HCEC 1CT (cell line): ENCODE data around the gene KIF22.

Experiments
- DNase-seq: peaks from one replicate; pipeline ENCODE4 v3.0.0-alpha.2; 2017

KIF22 gene

GRCh38 chr16:29804455-29805231, 14.1 kb downstream of the KIF22 start:
- peak; percentile 55 for DNase-seq

GRCh38 chr16:29805232-29806098, 14.9 kb downstream of the KIF22 start:
- DNase-seq = peak; percentile 97

DNA sequence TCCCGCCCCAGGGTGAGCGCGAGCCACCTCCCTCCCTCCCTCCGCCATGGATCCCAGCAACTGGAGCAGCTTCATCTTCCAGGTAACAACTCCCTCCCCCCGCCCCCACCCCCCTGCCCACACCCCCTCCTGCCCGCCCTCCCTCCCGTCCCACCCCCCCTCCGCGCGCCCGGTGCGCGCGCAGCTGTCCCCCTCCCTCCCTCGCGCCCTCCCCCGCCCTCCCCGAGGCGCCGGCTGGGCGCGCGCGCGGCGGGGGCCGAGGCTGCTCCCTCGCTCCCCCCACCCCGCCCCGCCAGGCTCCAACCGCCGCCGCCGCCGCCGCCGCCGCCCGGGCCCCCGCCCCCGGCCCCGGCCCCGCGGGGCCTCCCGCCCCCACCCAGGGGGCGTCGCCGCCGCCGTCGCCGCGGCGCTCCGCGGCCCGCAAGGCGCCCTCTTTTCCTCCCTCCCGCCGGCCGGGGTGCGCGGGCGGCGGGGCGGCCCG, 15.6 kb downstream of the KIF22 start, which contains the start of gene MAZ:
Gene MAZ (plus strand): TSS at position 431 of the 481 bp plus-strand sequence. CDS start 173 bp downstream, outside the sequence.
- no peak for DNase-seq

DNA sequence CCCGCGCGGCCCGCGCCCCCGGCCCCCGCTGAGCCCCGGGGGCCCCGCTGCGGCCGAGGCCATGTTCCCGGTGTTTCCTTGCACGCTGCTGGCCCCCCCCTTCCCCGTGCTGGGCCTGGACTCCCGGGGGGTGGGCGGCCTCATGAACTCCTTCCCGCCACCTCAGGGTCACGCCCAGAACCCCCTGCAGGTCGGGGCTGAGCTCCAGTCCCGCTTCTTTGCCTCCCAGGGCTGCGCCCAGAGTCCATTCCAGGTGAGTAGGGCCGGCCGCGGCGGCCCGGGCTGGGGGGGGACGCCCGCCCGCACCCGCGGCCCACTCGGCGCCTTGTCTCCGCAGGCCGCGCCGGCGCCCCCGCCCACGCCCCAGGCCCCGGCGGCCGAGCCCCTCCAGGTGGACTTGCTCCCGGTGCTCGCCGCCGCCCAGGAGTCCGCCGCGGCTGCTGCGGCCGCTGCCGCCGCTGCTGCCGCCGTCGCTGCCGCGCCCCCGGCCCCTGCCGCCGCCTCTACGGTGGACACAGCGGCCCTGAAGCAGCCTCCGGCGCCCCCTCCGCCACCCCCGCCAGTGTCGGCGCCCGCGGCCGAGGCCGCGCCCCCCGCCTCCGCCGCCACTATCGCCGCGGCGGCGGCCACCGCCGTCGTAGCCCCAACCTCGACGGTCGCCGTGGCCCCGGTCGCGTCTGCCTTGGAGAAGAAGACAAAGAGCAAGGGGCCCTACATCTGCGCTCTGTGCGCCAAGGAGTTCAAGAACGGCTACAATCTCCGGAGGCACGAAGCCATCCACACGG, 16.3 kb downstream of the KIF22 start:
- peak; percentile 57 for DNase-seq

DNA sequence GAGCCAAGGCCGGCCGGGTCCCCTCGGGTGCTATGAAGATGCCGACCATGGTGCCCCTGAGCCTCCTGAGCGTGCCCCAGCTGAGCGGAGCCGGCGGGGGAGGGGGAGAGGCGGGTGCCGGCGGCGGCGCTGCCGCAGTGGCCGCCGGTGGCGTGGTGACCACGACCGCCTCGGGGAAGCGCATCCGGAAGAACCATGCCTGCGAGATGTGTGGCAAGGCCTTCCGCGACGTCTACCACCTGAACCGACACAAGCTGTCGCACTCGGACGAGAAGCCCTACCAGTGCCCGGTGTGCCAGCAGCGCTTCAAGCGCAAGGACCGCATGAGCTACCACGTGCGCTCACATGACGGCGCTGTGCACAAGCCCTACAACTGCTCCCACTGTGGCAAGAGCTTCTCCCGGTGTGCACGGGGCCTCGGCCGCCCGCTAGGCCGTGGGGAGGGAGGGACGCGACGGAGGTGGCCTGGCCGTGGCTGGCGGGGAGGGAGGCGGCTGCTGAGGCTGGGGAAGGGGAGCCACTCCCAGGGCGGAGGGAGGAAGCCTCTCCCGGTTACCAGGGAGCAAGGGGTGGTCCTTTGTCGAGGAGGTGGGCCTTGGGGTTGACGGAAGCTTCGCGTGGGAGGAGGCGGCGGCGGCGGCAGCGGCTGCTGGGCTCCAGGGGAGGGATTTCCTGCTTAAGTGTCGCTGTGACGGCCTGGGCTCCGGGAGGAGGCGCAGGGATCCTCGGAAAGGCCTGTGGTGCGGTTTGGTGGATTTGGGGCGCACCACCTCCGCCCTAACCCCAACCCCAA, 17.1 kb downstream of the KIF22 start:
- peak; percentile 89 for DNase-seq

DNA sequence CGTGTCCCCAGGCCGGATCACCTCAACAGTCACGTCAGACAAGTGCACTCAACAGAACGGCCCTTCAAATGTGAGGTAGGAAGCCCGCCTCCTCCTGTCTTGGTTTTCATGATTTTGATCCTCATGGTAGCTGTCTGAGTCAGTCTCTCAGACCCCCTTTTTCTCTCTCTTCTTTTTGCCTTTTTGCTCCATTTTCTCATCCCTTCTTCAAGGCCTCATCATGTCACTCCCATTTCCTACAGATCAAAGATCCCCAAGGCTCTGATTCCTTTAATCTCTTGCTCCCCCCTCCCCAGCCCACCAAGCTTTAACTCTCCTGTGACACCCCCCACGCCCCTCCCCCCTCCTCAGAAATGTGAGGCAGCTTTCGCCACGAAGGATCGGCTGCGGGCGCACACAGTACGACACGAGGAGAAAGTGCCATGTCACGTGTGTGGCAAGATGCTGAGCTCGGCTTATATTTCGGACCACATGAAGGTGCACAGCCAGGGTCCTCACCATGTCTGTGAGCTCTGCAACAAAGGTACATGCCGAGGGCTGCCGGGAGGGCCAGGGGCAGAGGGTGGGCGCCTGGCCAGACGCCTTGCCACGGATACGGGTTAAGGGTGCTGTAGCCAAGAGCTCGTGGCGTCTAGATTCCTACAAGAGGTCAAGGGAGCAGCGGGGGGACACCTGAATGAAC, 17.8 kb downstream of the KIF22 start:
- DNase-seq = no peak

GRCh38 chr16:29809031-29809747, 18.6 kb downstream of the KIF22 start:
- no peak for DNase-seq

- DNase-seq = no peak
Observed at GRCh38 chr16:29809850-29810698, 19.5 kb downstream of the KIF22 start.

GRCh38 chr16:29810699-29811169, 20.2 kb downstream of the KIF22 start:
- no peak for DNase-seq

DNA sequence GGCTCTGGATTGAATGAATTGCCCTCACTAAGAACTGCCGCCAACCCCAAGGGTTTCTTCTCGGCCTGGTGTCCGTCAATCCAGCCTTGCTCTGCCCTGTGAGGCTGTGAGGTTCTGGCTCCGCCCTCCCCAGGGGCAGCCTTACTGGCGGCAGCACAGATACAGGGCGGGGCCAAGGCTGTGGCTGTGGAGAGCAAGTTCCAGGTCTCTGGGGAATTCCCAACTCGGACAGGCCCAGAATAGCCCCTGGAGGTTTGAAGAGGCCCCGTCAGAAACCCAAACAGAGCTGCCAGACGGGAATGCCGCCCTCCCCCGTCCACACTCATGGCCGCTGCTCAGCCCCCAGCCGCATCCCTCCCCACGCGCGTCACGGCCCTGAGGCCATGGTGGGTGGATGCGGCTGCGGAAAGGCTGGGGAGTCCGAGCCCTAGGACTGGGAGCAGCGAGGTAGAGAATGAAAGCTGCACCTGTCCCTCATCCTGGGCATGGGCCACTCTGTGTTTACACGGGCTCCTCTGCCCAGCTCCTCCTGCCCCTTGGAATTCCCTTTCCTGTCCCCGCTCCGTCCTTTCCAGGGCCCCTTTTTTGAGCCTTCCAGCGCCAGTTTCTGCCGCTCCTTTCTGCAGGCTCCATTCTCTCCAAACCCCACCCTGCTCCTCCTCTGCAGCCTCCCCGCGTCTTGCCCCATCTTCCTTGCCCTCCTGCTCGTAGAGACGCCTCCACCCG, 20.8 kb downstream of the KIF22 start:
- DNase-seq = peak; percentile 95

DNA sequence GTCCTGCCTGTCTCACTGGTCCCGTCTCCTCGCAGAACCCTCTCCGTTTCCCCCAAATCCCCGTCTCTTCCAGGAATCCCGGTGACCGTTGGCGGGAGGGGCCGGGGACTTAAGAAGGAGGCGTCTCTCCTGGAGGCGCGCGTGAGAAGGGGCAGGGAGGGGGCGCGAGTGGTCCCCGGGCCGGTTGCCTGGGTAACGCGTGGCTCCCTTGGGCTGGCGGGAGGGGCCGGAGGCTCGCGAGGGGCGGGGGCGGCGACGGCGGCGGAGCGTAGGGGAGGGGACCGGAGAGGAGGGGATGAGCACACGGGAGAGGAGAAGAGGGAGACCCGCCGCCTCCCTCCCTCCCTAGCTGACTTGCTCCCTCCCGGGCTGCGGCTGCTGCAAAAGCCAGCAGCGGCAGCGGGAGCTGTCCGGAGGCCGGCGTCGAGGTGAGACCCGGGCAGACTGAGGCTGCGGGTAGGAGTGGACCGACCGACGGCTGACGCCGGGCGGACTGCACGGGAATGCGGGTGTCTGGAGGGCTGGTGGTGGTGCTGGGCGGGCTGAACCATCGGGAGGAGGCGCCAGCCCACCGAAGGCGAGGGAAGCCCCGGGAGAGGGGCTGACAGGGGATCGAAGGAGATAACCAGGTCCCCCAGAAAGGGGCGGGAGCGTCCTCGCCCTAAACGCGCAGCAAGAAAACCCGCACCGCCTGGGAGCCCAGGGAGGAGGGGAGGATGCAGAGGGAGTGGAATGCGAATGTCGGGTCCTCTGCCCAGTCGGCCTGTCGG, 21.5 kb downstream of the KIF22 start, which contains the start of gene PRRT2:
Gene PRRT2 (plus strand): TSS at position 298 of the 770 bp plus-strand sequence. CDS start 862 bp downstream, outside the sequence.
- no peak for DNase-seq

DNA sequence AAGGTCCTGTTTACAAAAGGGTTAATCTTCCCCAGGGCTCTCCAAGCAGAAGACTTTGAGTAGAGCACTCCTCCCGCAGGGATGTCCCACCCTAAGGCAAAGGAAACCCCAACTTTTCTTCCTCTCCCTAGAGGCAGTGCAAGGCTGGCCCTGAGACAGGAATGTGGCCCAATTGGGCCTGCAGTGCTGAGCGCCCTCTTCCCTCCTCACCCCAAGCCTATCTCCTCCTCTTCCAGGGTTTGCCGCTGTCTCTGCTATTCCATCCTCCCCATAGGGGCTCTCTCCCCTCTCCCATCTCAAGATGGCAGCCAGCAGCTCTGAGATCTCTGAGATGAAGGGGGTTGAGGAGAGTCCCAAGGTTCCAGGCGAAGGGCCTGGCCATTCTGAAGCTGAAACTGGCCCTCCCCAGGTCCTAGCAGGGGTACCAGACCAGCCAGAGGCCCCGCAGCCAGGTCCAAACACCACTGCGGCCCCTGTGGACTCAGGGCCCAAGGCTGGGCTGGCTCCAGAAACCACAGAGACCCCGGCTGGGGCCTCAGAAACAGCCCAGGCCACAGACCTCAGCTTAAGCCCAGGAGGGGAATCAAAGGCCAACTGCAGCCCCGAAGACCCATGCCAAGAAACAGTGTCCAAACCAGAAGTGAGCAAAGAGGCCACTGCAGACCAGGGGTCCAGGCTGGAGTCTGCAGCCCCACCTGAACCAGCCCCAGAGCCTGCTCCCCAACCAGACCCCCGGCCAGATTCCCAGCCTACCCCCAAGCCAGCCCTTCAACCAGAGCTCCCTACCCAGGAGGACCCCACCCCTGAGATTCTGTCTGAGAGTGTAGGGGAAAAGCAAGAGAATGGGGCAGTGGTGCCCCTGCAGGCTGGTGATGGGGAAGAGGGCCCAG, 22.4 kb downstream of the KIF22 start:
- DNase-seq = no peak

GRCh38 chr16:29813644-29814562, 23.4 kb downstream of the KIF22 start:
- no peak for DNase-seq

- DNase-seq = no peak
Observed at GRCh38 chr16:29814592-29814991, 24.0 kb downstream of the KIF22 start.

DNA sequence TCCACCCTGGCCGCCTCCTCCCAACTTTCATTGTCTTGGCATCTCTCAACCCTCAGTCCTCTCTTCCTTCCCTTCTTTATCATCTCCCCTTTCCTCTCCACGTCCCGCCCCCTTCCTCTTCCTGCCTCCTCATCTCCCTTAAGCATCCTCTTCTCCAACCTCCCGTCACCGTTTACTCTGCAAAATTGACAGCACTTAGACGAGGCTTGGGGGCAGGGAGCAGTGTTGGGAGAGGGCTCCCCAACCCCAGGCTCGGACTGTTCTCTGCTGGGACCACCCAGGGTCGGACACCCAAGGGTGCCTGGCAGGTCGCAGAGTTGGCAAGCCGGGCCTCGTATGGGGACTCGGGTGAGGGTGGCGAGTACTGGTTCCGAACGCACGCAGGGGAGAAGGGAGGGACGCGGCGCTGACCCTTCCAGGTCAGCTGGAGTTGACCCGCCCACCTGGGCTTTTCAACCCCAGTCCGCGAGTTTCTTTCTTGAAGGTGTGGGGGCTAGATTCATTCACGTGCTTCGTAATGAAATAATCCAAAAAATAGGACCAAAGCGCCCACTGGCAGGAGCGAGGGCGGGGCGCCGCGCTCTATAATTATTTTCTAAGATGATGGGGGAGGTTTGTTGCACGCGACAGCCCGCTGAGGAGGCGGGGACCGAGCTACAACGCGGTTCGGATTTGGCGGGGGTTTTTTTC, 24.6 kb downstream of the KIF22 start:
- no peak for DNase-seq
